Neural cell (in vitro differentiated cells): ENCODE measurements around the gene HEXD.

ENCODE experiments used
- CTCF ChIP-seq: fragments of 450-650 bp; IDR thresholded peaks from 2 replicates; pipeline ENCODE4 v1.5.1; 2014; ENCODE audit warnings: antibody characterized with exemption, mild to moderate bottlenecking, moderate library complexity; ENCODE audit not compliant: poor library complexity, severe bottlenecking
- EZH2 ChIP-seq: fragments of 200-600, 300-800 bp; shearing (Covaris generic), sonication (generic); IDR thresholded peaks from 2 replicates; pipeline ENCODE4 v1.6.1; 2014; ENCODE audit warnings: antibody characterized with exemption, low read length, borderline replicate concordance, mild to moderate bottlenecking; ENCODE audit not compliant: insufficient read depth, poor library complexity, severe bottlenecking
- POLR2AphosphoS5 ChIP-seq: IDR thresholded peaks from 2 replicates; pipeline ENCODE4 v1.6.1; 2012
- SMC3 ChIP-seq: fragments of 450-650 bp; conservative IDR thresholded peaks from 2 replicates; pipeline ENCODE4 v1.6.1; 2014; ENCODE audit warnings: antibody characterized with exemption, mild to moderate bottlenecking, moderate library complexity; ENCODE audit not compliant: poor library complexity
- TF ChIP-seq, protein P1 (sequence below): IDR thresholded peaks from 2 replicates; pipeline ENCODE4 v1.6.1; 2012; ENCODE audit warnings: borderline replicate concordance

- no peak for TF ChIP-seq CTCF
- TF ChIP-seq EZH2, result no peak
- TF ChIP-seq POLR2AphosphoS5, result no peak
- no peak for TF ChIP-seq SMC3
- TF ChIP-seq, protein P1, sequence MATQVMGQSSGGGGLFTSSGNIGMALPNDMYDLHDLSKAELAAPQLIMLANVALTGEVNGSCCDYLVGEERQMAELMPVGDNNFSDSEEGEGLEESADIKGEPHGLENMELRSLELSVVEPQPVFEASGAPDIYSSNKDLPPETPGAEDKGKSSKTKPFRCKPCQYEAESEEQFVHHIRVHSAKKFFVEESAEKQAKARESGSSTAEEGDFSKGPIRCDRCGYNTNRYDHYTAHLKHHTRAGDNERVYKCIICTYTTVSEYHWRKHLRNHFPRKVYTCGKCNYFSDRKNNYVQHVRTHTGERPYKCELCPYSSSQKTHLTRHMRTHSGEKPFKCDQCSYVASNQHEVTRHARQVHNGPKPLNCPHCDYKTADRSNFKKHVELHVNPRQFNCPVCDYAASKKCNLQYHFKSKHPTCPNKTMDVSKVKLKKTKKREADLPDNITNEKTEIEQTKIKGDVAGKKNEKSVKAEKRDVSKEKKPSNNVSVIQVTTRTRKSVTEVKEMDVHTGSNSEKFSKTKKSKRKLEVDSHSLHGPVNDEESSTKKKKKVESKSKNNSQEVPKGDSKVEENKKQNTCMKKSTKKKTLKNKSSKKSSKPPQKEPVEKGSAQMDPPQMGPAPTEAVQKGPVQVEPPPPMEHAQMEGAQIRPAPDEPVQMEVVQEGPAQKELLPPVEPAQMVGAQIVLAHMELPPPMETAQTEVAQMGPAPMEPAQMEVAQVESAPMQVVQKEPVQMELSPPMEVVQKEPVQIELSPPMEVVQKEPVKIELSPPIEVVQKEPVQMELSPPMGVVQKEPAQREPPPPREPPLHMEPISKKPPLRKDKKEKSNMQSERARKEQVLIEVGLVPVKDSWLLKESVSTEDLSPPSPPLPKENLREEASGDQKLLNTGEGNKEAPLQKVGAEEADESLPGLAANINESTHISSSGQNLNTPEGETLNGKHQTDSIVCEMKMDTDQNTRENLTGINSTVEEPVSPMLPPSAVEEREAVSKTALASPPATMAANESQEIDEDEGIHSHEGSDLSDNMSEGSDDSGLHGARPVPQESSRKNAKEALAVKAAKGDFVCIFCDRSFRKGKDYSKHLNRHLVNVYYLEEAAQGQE, result no peak
These were observed 20.5 kb upstream of the HEXD start for GRCh38 chr17:82397449-82398335.
